NCI-H2029 treated with DMSO at 0.1 percent for 48 hours (cell line): ENCODE measurements around the gene MBOAT2.
A peak's percentile ranks its signal among the peaks of the same experiment; 100 is the strongest.
"Not testable (repeated sequence)": the region's sequence is repeated elsewhere in the genome, so short reads cannot be mapped to it uniquely, and the experiment has no call there.

ENCODE experiments used
- DNase-seq: peaks from one replicate; lab custom pipeline; 2025; lab: John Stamatoyannopoulos, UW

The MBOAT2 gene

GRCh38 chr2:8895087-8895912 lies 108.2 kb downstream of the MBOAT2 start:
- DNase-seq = not testable (repeated sequence)

- DNase-seq = no peak
These were observed 109.3 kb downstream of the MBOAT2 start for GRCh38 chr2:8893978-8894820.

- DNase-seq = no peak
These were observed 110.0 kb downstream of the MBOAT2 start for GRCh38 chr2:8893474-8893873.

- no peak for DNase-seq
These were observed 111.4 kb downstream of the MBOAT2 start for GRCh38 chr2:8892111-8892510.

- peak; percentile 50 for DNase-seq
These were observed 113.5 kb downstream of the MBOAT2 start for GRCh38 chr2:8889978-8890377.

GRCh38 chr2:8888963-8889362 lies 114.5 kb downstream of the MBOAT2 start:
- DNase-seq = no peak

- no peak for DNase-seq
These were observed 116.6 kb downstream of the MBOAT2 start for GRCh38 chr2:8886876-8887275.

- no peak for DNase-seq
These were observed 117.3 kb downstream of the MBOAT2 start for GRCh38 chr2:8886202-8886518.

GRCh38 chr2:8885449-8886201 lies 117.9 kb downstream of the MBOAT2 start:
- DNase-seq = no peak

- no peak for DNase-seq
These were observed 118.7 kb downstream of the MBOAT2 start for GRCh38 chr2:8884812-8885211.

- no peak for DNase-seq
These were observed 121.4 kb downstream of the MBOAT2 start for GRCh38 chr2:8882094-8882493.

GRCh38 chr2:8877894-8878293 lies 125.6 kb downstream of the MBOAT2 start:
- DNase-seq = no peak

GRCh38 chr2:8877332-8877731 lies 126.2 kb downstream of the MBOAT2 start:
- no peak for DNase-seq

GRCh38 chr2:8876628-8877027 lies 126.9 kb downstream of the MBOAT2 start:
- DNase-seq = no peak

- peak; percentile 22 for DNase-seq
These were observed 130.6 kb downstream of the MBOAT2 start for GRCh38 chr2:8872821-8873432.

GRCh38 chr2:8870441-8870840 lies 133.0 kb downstream of the MBOAT2 start:
- no peak for DNase-seq

- DNase-seq = no peak
These were observed 136.1 kb downstream of the MBOAT2 start for GRCh38 chr2:8867363-8867762.

GRCh38 chr2:8863331-8863953 lies 140.0 kb downstream of the MBOAT2 start:
- no peak for DNase-seq

- DNase-seq = peak; percentile 7
These were observed 141.3 kb downstream of the MBOAT2 start for GRCh38 chr2:8862230-8862629.

- DNase-seq = peak; percentile 11
These were observed 141.7 kb downstream of the MBOAT2 start for GRCh38 chr2:8861797-8862196.

- DNase-seq = no peak
These were observed 143.2 kb downstream of the MBOAT2 start for GRCh38 chr2:8860239-8860638.

GRCh38 chr2:8858910-8859309 lies 144.6 kb downstream of the MBOAT2 start:
- no peak for DNase-seq
